ENCODE data around the gene NTRK2. TPM values are rescaled to one million over a fixed set of nuclear protein-coding genes. Genes with fewer than 3 reads are reported as not detected.
A peak's percentile ranks its signal among the peaks of the same experiment; 100 is the strongest.

The NTRK2 gene
- total RNA-seq, 3 donors from 2014 or later = 1.7 to 3.5 (median 2.5) TPM

DNA sequence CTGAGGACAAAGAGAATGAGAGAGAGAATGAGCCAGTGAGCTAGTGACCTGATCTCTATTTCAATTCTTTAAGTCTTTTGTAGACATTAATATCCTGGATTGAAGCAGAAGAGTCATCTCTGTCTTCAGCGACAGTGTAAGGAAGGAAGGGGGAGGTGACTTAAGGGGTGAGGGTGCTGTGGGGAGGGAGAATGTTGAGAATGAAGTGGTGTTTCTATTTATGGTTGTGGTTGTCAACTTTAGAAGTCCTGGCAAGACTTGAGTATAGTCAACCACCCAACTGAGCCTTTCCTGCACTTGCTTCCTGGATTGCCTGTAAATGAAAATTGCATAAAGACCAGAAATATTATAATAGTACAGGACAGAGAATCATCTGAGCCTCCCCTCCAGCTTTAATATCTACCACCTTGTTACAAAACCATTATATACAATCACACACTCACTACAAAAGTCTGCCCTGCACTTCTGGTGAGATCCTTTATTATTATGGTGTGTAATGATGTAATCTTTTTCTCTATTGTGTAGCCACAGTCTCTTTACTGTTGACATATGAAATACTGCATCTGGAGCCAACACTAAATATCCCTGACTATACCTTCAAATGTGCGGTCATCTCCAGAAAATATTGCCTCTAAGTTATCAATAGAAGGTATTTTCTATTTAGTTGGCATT, 91.7 kb downstream of the NTRK2 start:
- intact Hi-C loops (cut with DNase I, micrococcal nuclease) = no loop called here
- ATAC-seq = no peak
- DNase-seq = no peak
- TF ChIP-seq, protein P1, sequence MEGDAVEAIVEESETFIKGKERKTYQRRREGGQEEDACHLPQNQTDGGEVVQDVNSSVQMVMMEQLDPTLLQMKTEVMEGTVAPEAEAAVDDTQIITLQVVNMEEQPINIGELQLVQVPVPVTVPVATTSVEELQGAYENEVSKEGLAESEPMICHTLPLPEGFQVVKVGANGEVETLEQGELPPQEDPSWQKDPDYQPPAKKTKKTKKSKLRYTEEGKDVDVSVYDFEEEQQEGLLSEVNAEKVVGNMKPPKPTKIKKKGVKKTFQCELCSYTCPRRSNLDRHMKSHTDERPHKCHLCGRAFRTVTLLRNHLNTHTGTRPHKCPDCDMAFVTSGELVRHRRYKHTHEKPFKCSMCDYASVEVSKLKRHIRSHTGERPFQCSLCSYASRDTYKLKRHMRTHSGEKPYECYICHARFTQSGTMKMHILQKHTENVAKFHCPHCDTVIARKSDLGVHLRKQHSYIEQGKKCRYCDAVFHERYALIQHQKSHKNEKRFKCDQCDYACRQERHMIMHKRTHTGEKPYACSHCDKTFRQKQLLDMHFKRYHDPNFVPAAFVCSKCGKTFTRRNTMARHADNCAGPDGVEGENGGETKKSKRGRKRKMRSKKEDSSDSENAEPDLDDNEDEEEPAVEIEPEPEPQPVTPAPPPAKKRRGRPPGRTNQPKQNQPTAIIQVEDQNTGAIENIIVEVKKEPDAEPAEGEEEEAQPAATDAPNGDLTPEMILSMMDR (IDR thresholded peaks at IDR 0.05) = no peak
- no peaks in the 10 kb centered on the region for H3K36me3 ChIP-seq (ENCODE audit: low read depth)
- no peaks in the 10 kb centered on the region for H3K4me1 ChIP-seq (ENCODE audit: low read depth)
- H3K4me3 ChIP-seq = no peak overlapping the region
- no peaks in the 10 kb centered on the region for H3K9me3 ChIP-seq

- Histone ChIP-seq H3K4me3 (no peak overlapping the region), H3K36me3 (ENCODE audit: low read depth) (no peaks in the 10 kb centered on the region), H3K4me1 (ENCODE audit: low read depth) (no peaks in the 10 kb centered on the region), H3K9me3 (no peaks in the 10 kb centered on the region)
- no peak for ATAC-seq
- TF ChIP-seq, protein P1 (IDR thresholded peaks at IDR 0.05) = no peak
- DNase-seq = no peak
- intact Hi-C loops (cut with DNase I, micrococcal nuclease) = no loop called here
These were observed 103.0 kb downstream of the NTRK2 start for GRCh38 chr9:84772511-84772910.

GRCh38 chr9:84773022-84773421, 103.5 kb downstream of the NTRK2 start:
- H3K4me1 ChIP-seq (ENCODE audit: low read depth) = no peaks in the 10 kb centered on the region
- DNase-seq = no peak
- TF ChIP-seq, protein P1 (IDR thresholded peaks at IDR 0.05) = no peak
- no peaks in the 10 kb centered on the region for H3K36me3 ChIP-seq (ENCODE audit: low read depth)
- ATAC-seq = no peak
- no peaks in the 10 kb centered on the region for H3K9me3 ChIP-seq
- H3K4me3 ChIP-seq = no peak overlapping the region
- intact Hi-C loops (cut with DNase I, micrococcal nuclease) = no loop called here

- Histone ChIP-seq H3K36me3 (ENCODE audit: low read depth) (no peaks in the 10 kb centered on the region), H3K9me3 (no peaks in the 10 kb centered on the region), H3K4me3 (no peak overlapping the region), H3K4me1 (ENCODE audit: low read depth) (no peaks in the 10 kb centered on the region)
- TF ChIP-seq, protein P1 (IDR thresholded peaks at IDR 0.05) = no peak
- intact Hi-C loops (cut with DNase I, micrococcal nuclease) = no loop called here
- peak; percentile 92 for ATAC-seq
- DNase-seq = peak in 1 of 3 donors; percentile 21
These were observed 105.6 kb downstream of the NTRK2 start for GRCh38 chr9:84775056-84775643.

DNA sequence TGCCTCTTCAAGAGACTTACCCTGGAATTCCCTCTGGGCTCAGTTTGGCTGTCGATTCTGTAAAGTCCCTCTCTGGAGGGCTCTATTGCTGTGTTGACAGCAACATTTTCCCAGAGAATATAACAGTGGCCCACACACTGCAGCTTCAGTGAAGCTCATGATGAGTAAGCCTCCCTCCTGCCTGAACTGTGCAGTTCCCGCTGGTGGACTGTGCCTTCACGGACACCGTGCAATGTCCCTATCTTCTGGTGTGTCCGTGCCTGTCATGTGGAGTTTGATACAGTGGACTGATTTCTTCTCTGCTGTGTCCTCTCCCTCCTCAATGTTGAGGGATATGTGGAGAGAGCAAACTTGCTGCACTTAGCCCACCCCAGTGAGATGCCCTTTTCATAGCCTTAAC, 109.0 kb downstream of the NTRK2 start:
- H3K4me3 ChIP-seq = no peak overlapping the region
- H3K36me3 ChIP-seq (ENCODE audit: low read depth) = no peaks in the 10 kb centered on the region
- no peak for ATAC-seq
- intact Hi-C loops (cut with DNase I, micrococcal nuclease) = no loop called here
- no peaks in the 10 kb centered on the region for H3K4me1 ChIP-seq (ENCODE audit: low read depth)
- no peak for DNase-seq
- TF ChIP-seq, protein P1 (IDR thresholded peaks at IDR 0.05) = no peak
- no peaks in the 10 kb centered on the region for H3K9me3 ChIP-seq

Data from mucosa of descending colon (tissue), 3 donors.